Epithelial cell of proximal tubule (primary cell): ENCODE measurements around the gene FHAD1. TPM values are rescaled to one million over a fixed set of nuclear protein-coding genes. Genes with fewer than 3 reads are reported as not detected.

ENCODE experiments used
- DNase-seq: peaks from one replicate; pipeline ENCODE4 v3.0.0-alpha.2; 2011; ENCODE audit warnings: low read depth
- H3K4me3 ChIP-seq: 2 replicates; pipeline ENCODE4 v1.5.1; 2011; ENCODE audit warnings: low read depth, mild to moderate bottlenecking, low read length
- CTCF ChIP-seq: conservative IDR thresholded peaks from 2 replicates; pipeline ENCODE4 v1.5.1; 2012; ENCODE audit warnings: low read depth, mild to moderate bottlenecking, low read length
- total RNA-seq: library from RNA; depleted of rRNA; stranded (reverse); fragments of >200 nt; gene quantifications from 2 replicates; pipeline ENCODE4 v1.2.3, GENCODE V29; 2015

FHAD1 gene
- total RNA-seq, 1 donor from 2014 or later = 0.35 TPM

GRCh38 chr1:15417059-15417934 is 170.3 kb downstream of the FHAD1 start:
- no peak for TF ChIP-seq CTCF
- no peak for DNase-seq
- H3K4me3 ChIP-seq = no peak overlapping the region

- H3K4me3 ChIP-seq = no peak overlapping the region
- no peak for TF ChIP-seq CTCF
- no peak for DNase-seq
These were observed 171.9 kb downstream of the FHAD1 start for GRCh38 chr1:15418806-15419515.

GRCh38 chr1:15420853-15421465 is 173.9 kb downstream of the FHAD1 start:
- TF ChIP-seq CTCF = peak; percentile 6
- no peak for DNase-seq
- H3K4me3 ChIP-seq = no peak overlapping the region

- TF ChIP-seq CTCF = no peak
- DNase-seq = no peak
- H3K4me3 ChIP-seq = no peak overlapping the region
These were observed 175.8 kb downstream of the FHAD1 start for GRCh38 chr1:15422871-15423270.

GRCh38 chr1:15423355-15424077 is 176.5 kb downstream of the FHAD1 start:
- DNase-seq = no peak
- no peak overlapping the region for H3K4me3 ChIP-seq
- no peak for TF ChIP-seq CTCF

- H3K4me3 ChIP-seq = no peak overlapping the region
- TF ChIP-seq CTCF = no peak
- DNase-seq = no peak
These were observed 177.2 kb downstream of the FHAD1 start for GRCh38 chr1:15424146-15424667.
